ENCODE data around the gene FOXO6. TPM values are rescaled to one million over a fixed set of nuclear protein-coding genes. Genes with fewer than 3 reads are reported as not detected.

The FOXO6 gene
- total and polyA plus RNA-seq, 9 of the 15 experiments (the other 6 are each of a cell fraction or from before 2014, with no cell fraction given): 0.04 to 0.31 (median 0.12) TPM; not detected in 5

GRCh38 chr1:41370225-41370624 is 9.0 kb downstream of the FOXO6 start:
- no TSS peak for BruUV-seq (replicated peaks)
- in situ Hi-C loops (cut with MboI): no loop called here
- no peak overlapping the region for H3K4me2 ChIP-seq (ENCODE audit: insufficient read depth, low read length)

More at GRCh38 chr1:41370225-41370624, 9.0 kb downstream of the FOXO6 start:
- Histone ChIP-seq H3K9ac (ENCODE audit: insufficient read depth in 1 of 2, low read depth in 2 of 2, low read length in 2 of 2) (no peak overlapping the region), H3K9me3 (replicated peaks; ENCODE audit: control insufficient read depth, insufficient read depth, low read depth, low read length) (no peaks in the 10 kb centered on the region), H3K4me3 (no peak overlapping the region), H3K79me2 (ENCODE audit: control insufficient read depth, insufficient read depth, low read length) (no peaks in the 10 kb centered on the region), H4K20me1 (replicated peaks; ENCODE audit: control insufficient read depth, insufficient read depth, low read length) (peaks cover 11% of the 10 kb centered on the region; the same call in 1 of the 2 replicates), H3K36me3 (ENCODE audit: control insufficient read depth, insufficient read depth, low read length) (no peaks in the 10 kb centered on the region), H3K27ac (ENCODE audit: extremely low read depth, low read depth, low read length) (no peak overlapping the region), H3K9me1 (ENCODE audit: control insufficient read depth, insufficient read depth, low read length) (no peaks in the 10 kb centered on the region), H2AFZ (ENCODE audit: low read depth, low read length) (no peak overlapping the region), H3K27me3 (ENCODE audit: control insufficient read depth in 2 of 2, insufficient read depth in 2 of 2, low read length in 2 of 2) (peaks cover 0 to 37% of the 10 kb centered on the region in 2 experiments; a peak in 3 of 5 replicates), H3K4me1 (replicated peaks in 1 of 2; ENCODE audit: control insufficient read depth in 2 of 2, insufficient read depth in 2 of 2, low read length in 2 of 2) (peaks cover 10 to 28% of the 10 kb centered on the region in 2 experiments; a peak in 4 of 5 replicates)
- no peak for ATAC-seq
- TF ChIP-seq, protein P1, sequence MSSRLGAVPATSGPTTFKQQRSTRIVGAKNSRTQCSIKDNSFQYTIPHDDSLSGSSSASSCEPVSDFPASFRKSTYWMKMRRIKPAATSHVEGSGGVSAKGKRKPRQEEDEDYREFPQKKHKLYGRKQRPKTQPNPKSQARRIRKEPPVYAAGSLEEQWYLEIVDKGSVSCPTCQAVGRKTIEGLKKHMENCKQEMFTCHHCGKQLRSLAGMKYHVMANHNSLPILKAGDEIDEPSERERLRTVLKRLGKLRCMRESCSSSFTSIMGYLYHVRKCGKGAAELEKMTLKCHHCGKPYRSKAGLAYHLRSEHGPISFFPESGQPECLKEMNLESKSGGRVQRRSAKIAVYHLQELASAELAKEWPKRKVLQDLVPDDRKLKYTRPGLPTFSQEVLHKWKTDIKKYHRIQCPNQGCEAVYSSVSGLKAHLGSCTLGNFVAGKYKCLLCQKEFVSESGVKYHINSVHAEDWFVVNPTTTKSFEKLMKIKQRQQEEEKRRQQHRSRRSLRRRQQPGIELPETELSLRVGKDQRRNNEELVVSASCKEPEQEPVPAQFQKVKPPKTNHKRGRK (tag; IDR thresholded peaks at IDR 0.05): no peak
- TF ChIP-seq ZC3H4 (CRISPR knock-in tag; IDR thresholded peaks at IDR 0.05; ENCODE audit: borderline replicate concordance) (no peak), FOXA1 (IDR thresholded peaks at IDR 0.05; ENCODE audit: borderline replicate concordance) (no peak), ZNF740 (CRISPR knock-in tag; IDR thresholded peaks at IDR 0.05) (no peak), ZNF740 (tag; IDR thresholded peaks at IDR 0.05) (no peak), RBBP5 (IDR thresholded peaks at IDR 0.05; ENCODE audit: borderline replicate concordance, insufficient read depth, low read length, poor library complexity, severe bottlenecking) (no peak), CBFA2T3 (IDR thresholded peaks at IDR 0.05) (no peak)
- no peak for DNase-seq (ENCODE audit: extremely low read depth in 1 of 4, low spot score in 3 of 4)
- intact Hi-C loops (cut with micrococcal nuclease): no loop called here
- 31% methylated on average over 2 of the region's 4 CpGs for WGBS (ENCODE audit: insufficient coverage, low coverage, missing lambda C conversion rate)
- POLR2A ChIA-PET: interaction anchor here (0.6 to 0.7 kb wide), 2 partner anchors 13 to 14 kb away, joined by 3 to 5 read pairs; no protein-coding TSS in a partner anchor
- FAIRE-seq: no peak
- CTCF ChIA-PET (ENCODE audit: low intra/inter-chr PET ratio): no interaction called here

All from K562 (cell line).